ENCODE measurements around the gene DLGAP5.

GRCh38 chr14:55233591-55233990 is 42.2 kb upstream of the DLGAP5 start:
- TF ChIP-seq CEBPB (IDR thresholded peaks at IDR 0.05) (no peak), RAD21 (IDR thresholded peaks at IDR 0.05; ENCODE audit: low read depth) (no peak), TEAD4 (IDR thresholded peaks at IDR 0.05) (no peak), YY1 (IDR thresholded peaks at IDR 0.05; ENCODE audit: low read depth) (no peak), EP300 (IDR thresholded peaks at IDR 0.05; ENCODE audit: borderline replicate concordance) (no peak), TAF1 (IDR thresholded peaks at IDR 0.05; ENCODE audit: low read depth) (no peak), FOXM1 (IDR thresholded peaks at IDR 0.05; ENCODE audit: borderline replicate concordance, low read depth) (no peak), MAX (IDR thresholded peaks at IDR 0.05) (no peak), TCF12 (IDR thresholded peaks at IDR 0.05; ENCODE audit: low read depth) (no peak), EGR1 (IDR thresholded peaks at IDR 0.05) (no peak)
